Esophagus muscularis mucosa (tissue), 4 donors: ENCODE measurements around the gene SPTA1. TPM values are rescaled to one million over a fixed set of nuclear protein-coding genes. Genes with fewer than 3 reads are reported as not detected.

ENCODE experiments used
- DNase-seq: peaks from one replicate; pipeline ENCODE4 v3.0.0-alpha.2; 2017; ENCODE audit errors: extremely low spot score
- H3K27ac ChIP-seq, 4 donors: fragments of 200-600 bp; sonication (generic); replicated peaks in 1 of 4; 1 replicate in 3 of 4; 2 replicates in 1 of 4; pipeline ENCODE4 v1.5.1; 2016 to 2019; ENCODE audit warnings: mild to moderate bottlenecking in 1 of 4
- H3K27me3 ChIP-seq, 4 donors: fragments of 200-600 bp; sonication (generic); one replicate each; pipeline versions ENCODE4 v1.5.1 to v1.6.0; 2016 to 2019
- H3K36me3 ChIP-seq, 4 donors: fragments of 200-600 bp; sonication (generic); one replicate each; pipeline ENCODE4 v1.5.1; 2016 to 2019
- H3K4me1 ChIP-seq, 4 donors: fragments of 200-600 bp; sonication (generic); one replicate each; pipeline ENCODE4 v1.5.1; 2016 to 2019
- H3K4me3 ChIP-seq, 4 donors: fragments of 200-600 bp; sonication (generic); 1 replicate in 2 of 4; 2 replicates in 2 of 4; pipeline ENCODE4 v1.5.1; 2016 to 2019; ENCODE audit warnings: mild to moderate bottlenecking in 4 of 4, moderate library complexity in 1 of 4
- H3K9me3 ChIP-seq, 4 donors: fragments of 200-600 bp; sonication (generic); 1 replicate in 3 of 4; 2 replicates in 1 of 4; pipeline ENCODE4 v1.5.1; 2016 to 2019
- CTCF ChIP-seq, 3 experiments: fragments of 200-600 bp in 2 of 3; fragments of 450-650 bp in 1 of 3; sonication (generic) in 2 of 3; IDR thresholded peaks; one replicate each; pipeline ENCODE4 v1.5.1; 2017 to 2019; ENCODE audit warnings: antibody characterized with exemption in 3 of 3, mild to moderate bottlenecking in 2 of 3, moderate library complexity in 1 of 3
- EP300 ChIP-seq: sonication (generic); formaldehyde crosslinking; IDR thresholded peaks from one replicate; pipeline ENCODE4 v1.6.1; 2017; ENCODE audit warnings: antibody characterized with exemption
- POLR2A ChIP-seq: fragments of 450-650 bp; IDR thresholded peaks from one replicate; pipeline ENCODE4 v1.6.1; 2017; ENCODE audit warnings: antibody characterized with exemption, moderate library complexity, mild to moderate bottlenecking, low read depth
- POLR2AphosphoS5 ChIP-seq, 2 donors: sonication (generic); formaldehyde crosslinking; IDR thresholded peaks; one replicate each; pipeline ENCODE4 v1.6.1; 2017; ENCODE audit warnings: antibody characterized with exemption in 2 of 2
- WGBS: methylation state at CpG from one replicate; pipeline ENCODE4 v1.1.5; 2018; 5-methylcytosine and 5-hydroxymethylcytosine counted together
- intact Hi-C: fragments of 100-400 bp; cut with DNase I; formaldehyde crosslinking; loops from one replicate; pipeline ENCODE4 v1.15.1; 2023
- total RNA-seq, 4 donors: library from RNA; depleted of rRNA; stranded (reverse); fragments of >200 nt; gene quantifications; one replicate each; pipeline versions ENCODE4 v1.1.0 to v1.2.1, GENCODE V29; 2016

SPTA1 gene
- total RNA-seq, 4 donors from 2014 or later, result 0.06 to 2.5 (median 0.33) TPM; not detected in 1

- Histone ChIP-seq H3K27ac (no peak overlapping the region), H3K27me3 (no peaks in the 10 kb centered on the region), H3K4me1 (no peaks in the 10 kb centered on the region), H3K36me3 (no peaks in the 10 kb centered on the region), H3K4me3 (no peak overlapping the region), H3K9me3 (peaks cover 0 to 11% (median 8%) of the 10 kb centered on the region in 4 donors)
- WGBS, result 36% methylated on average over 4 of the region's 4 CpGs
- no peak for DNase-seq
- no peak for TF ChIP-seq POLR2AphosphoS5 (IDR thresholded peaks at IDR 0.05)
- intact Hi-C loops, result no loop called here
These were observed 102.6 kb downstream of the SPTA1 start for GRCh38 chr1:158583962-158584361.

- DNase-seq, result no peak
- TF ChIP-seq CTCF (IDR thresholded peaks at IDR 0.05), result no peak
- TF ChIP-seq POLR2AphosphoS5 (IDR thresholded peaks at IDR 0.05), result no peak
- TF ChIP-seq POLR2A, result no peak
- WGBS, result 64% methylated on average over 1 of the region's 1 CpG
- no peaks in the 10 kb centered on the region for H3K9me3 ChIP-seq
- no peak within 1 kb of the TSS for H3K27ac ChIP-seq
- H3K36me3 ChIP-seq, result no peaks in the 10 kb centered on the region
- intact Hi-C loops, result no loop called here
- H3K4me3 ChIP-seq, result no peak within 1 kb of the TSS
- no peaks in the 10 kb centered on the region for H3K4me1 ChIP-seq
- H3K27me3 ChIP-seq, result no peaks in the 10 kb centered on the region
These were observed 106.8 kb downstream of the SPTA1 start, which contains the start of gene OR10X1 for GRCh38 chr1:158579733-158580132. Gene OR10X1, minus strand, starts transcription at chr1:158579899. Its CDS starts 0 bp downstream, at chr1:158579899.

GRCh38 chr1:158577561-158577960 lies 109.0 kb downstream of the SPTA1 start:
- intact Hi-C loops, result no loop called here
- no peaks in the 10 kb centered on the region for H3K27me3 ChIP-seq
- H3K9me3 ChIP-seq, result no peaks in the 10 kb centered on the region
- no peaks in the 10 kb centered on the region for H3K4me1 ChIP-seq
- H3K4me3 ChIP-seq, result no peak overlapping the region
- TF ChIP-seq POLR2A (no peak), EP300 (no peak), POLR2AphosphoS5 (IDR thresholded peaks at IDR 0.05) (no peak), CTCF (IDR thresholded peaks at IDR 0.05) (no peak)
- 95% methylated on average over 3 of the region's 3 CpGs for WGBS
- no peak overlapping the region for H3K27ac ChIP-seq
- H3K36me3 ChIP-seq, result no peaks in the 10 kb centered on the region
- no peak for DNase-seq

GRCh38 chr1:158572226-158572625 lies 114.3 kb downstream of the SPTA1 start:
- no peaks in the 10 kb centered on the region for H3K27me3 ChIP-seq
- no peaks in the 10 kb centered on the region for H3K36me3 ChIP-seq
- intact Hi-C loops, result no loop called here
- no peak overlapping the region for H3K27ac ChIP-seq
- no peaks in the 10 kb centered on the region for H3K4me1 ChIP-seq
- H3K4me3 ChIP-seq, result no peak overlapping the region
- H3K9me3 ChIP-seq, result no peaks in the 10 kb centered on the region
- DNase-seq, result no peak
- 67% methylated on average over 1 of the region's 1 CpG for WGBS
- TF ChIP-seq CTCF (IDR thresholded peaks at IDR 0.05) (no peak), EP300 (no peak), POLR2A (no peak), POLR2AphosphoS5 (IDR thresholded peaks at IDR 0.05) (no peak)

GRCh38 chr1:158570480-158570879 lies 116.0 kb downstream of the SPTA1 start, which contains the start of gene OR6P1:
Gene OR6P1, minus strand, starts transcription at chr1:158570580. Its CDS starts 6,976 bp downstream, at chr1:158563604.
- Histone ChIP-seq H3K27ac (no peak within 1 kb of the TSS), H3K4me1 (no peaks in the 10 kb centered on the region), H3K27me3 (no peaks in the 10 kb centered on the region), H3K4me3 (no peak within 1 kb of the TSS), H3K9me3 (no peaks in the 10 kb centered on the region), H3K36me3 (no peaks in the 10 kb centered on the region)
- WGBS, result 82% methylated on average over 3 of the region's 3 CpGs
- intact Hi-C loops, result no loop called here
- DNase-seq, result no peak
- TF ChIP-seq POLR2A (no peak), CTCF (IDR thresholded peaks at IDR 0.05) (no peak), POLR2AphosphoS5 (IDR thresholded peaks at IDR 0.05) (no peak), EP300 (no peak)
